DMS53 (cell line): ENCODE data around the gene NDFIP2.
A peak's percentile ranks its signal among the peaks of the same experiment; 100 is the strongest.
"Not testable (repeated sequence)": the region's sequence is repeated elsewhere in the genome, so short reads cannot be mapped to it uniquely, and the experiment has no call there.

Source experiments
- DNase-seq: peaks from one replicate; lab custom pipeline; 2025; lab: John Stamatoyannopoulos, UW

The NDFIP2 gene

DNA sequence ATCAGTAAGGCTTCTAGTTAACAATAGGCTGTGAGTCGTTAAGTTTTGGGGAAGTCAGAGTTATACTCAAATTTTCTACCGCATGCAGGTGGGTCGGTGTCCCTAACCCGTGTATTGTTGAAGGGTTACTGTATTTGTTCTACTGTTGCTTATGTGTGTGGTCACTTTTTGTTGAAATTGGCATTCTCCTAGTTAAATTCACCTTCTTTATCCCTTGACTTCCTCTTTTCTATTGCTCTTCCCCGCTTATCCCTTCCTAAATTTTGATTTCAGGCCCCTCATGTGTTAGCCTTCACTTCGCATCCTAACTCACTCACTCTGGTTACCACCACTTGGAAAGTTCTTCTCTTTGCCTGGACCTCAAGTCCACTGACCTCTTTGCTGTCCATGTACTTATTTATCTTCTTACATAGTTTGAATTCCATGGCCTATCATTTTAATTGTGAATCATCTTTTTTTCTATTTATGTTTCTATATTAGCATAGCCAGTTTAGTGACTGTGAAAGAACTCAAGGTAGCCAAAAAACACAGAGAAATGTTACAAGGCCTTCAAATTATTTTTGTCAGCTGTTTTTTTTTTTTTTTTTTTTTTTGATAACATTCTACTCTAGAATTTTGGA lies 52.9 kb downstream of the NDFIP2 start:
- DNase-seq: no peak

DNA sequence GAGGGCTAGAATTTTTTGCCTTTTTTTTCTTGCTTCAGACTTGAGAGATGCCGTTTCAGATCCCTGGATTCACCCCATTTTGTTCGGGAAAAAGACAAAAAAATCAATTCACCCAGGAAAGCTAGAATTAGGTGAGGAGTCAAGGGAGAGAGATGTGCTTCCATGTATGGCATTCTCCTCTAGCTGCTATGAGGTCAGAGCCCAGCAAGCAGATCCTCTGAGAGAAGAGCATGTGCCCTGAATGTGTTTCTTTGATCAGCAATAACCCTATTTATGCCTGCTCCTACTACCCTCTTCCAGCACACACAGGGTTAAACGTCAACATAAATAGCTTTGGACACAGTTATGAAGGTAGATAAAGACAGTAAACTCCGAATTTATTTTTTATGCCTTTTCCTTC lies 53.6 kb downstream of the NDFIP2 start:
- DNase-seq: no peak

DNA sequence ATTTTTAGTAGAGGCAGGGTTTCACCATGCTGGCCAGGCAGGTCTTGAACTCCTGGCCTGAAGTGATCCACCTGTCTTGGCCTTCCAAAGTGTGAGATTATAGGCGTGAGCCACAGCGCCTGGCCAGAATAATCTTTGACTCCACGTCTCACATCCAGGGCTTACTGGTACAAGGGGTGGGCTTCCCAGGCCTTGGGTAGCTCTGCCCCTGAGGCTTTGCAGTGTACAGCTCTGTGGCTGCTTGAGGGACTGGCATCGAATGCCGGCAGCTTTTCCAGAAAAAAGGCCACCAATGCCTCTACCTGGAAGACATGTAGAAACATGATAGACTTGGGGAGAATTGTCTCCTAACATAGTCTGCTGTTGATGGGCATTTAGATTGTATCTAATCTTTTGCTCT lies 57.8 kb downstream of the NDFIP2 start:
- DNase-seq: no peak

DNA sequence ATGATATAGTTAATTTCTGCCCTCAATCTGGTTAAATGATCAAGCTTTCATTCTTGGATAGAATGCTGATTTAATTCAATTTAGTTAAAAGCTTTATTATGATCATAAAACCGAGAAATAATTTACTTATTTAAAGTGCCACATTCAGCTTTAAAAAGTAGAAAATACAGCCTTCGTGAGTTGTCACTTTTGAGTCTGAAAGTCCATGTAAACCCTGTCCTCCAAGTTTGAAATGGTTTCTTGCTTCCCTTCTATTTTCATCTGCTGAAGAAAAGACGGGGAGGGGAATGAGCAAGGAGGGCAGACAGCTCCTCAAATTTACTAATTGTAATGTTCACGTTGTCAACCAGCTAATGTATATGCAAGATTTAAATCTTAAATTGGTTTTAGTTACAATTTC lies 59.5 kb downstream of the NDFIP2 start:
- no peak for DNase-seq

DNA sequence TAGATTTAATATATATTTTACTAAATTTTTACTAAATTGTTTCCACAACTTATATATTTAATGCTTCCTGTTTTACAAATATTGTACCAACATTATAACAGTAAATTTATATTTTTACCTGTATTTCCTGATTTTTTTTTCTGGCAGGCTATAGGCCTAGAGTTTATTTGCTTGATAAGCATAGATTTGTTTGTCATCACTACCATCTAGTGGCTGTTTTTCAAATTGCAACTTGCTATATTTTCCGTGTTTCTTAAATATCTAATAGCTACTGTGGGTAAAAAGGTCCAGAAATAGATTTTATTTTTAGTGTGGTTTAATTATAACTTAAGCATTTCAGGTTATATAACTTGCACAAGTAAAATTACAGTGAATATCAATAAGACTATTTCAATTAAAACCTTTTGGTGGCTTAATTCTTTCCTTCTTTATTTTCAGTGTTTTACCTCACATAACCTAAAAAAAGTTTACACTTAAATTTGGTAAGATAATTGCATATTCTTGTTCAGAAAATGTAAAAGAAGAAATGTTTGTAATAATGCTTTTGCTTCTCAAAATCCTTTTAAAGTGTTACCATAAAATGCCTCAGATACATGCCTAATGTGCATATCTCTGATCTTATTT lies 60.6 kb downstream of the NDFIP2 start:
- peak; percentile 50 for DNase-seq

DNA sequence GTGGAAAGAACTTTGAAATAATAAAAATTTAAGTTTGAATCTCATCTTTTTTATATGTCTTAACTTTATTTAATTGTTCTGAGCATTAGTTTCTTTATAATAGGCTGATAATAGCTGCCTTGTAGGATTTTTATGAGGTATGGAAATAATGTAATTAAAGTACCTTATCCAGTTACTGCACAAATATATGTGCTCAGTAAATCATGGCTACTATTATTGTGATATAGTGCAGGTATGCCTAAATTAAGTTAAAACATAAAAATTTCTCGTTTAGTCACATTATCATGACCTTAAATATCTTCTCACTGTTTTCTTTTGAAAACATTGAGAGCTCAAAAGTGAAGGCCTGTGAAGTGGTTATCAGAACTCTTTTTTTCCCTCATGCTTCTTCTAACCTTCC lies 62.9 kb downstream of the NDFIP2 start:
- DNase-seq: no peak

GRCh38 chr13:79547211-79548195 lies 66.5 kb downstream of the NDFIP2 start:
- DNase-seq: no peak

DNA sequence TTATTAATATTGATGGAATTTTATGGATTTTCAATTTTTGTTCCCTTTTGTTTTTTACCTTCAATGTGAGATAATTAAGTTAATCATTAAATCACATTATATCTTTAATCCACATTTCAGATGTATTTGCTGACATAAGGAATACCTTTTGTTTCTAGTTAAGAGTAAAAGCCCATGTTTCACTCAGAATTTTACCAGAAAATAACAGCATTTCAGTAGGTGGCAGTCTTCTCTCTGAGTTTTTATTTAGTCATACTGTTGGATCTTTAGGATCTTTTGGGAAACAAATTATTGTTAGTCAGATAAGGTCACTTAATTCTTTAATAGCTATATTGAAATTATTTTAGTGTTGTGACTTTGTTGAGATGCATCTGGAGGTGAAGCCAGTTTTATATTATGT lies 67.9 kb downstream of the NDFIP2 start:
- no peak for DNase-seq

DNA sequence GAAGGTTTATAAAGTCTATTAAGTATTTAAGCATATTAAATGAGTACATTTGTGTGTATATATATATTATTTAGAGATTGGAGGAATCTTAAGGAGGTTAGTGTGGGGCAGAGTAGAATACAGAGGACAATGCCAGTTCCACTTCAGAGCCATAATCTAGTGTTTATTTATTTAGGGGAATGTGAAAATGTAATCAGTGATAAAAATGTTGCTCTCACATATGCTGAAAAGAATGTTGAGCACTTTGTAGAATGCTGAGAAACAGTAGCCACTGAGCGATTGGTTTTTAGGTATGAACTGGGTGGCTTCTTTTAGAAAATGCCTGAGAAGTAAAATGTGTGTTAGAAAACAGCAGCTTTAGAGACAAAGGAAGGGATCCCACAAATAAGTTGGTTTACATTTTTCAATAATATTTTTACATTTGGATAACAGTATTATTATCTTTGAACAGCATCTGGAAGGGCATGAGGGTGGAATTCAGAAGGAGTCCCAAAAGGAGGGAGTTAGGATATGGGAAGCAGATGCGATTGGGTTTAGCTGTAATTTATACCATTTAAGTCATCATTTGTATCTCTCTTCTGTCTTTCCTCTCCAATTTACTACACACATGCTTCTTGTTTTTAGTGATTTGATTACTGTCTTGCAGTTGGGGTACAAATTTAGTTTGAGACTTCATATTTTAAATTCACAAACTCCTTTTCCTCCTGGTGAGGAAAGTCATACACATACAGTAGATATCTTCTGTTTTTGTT lies 68.6 kb downstream of the NDFIP2 start:
- no peak for DNase-seq

DNA sequence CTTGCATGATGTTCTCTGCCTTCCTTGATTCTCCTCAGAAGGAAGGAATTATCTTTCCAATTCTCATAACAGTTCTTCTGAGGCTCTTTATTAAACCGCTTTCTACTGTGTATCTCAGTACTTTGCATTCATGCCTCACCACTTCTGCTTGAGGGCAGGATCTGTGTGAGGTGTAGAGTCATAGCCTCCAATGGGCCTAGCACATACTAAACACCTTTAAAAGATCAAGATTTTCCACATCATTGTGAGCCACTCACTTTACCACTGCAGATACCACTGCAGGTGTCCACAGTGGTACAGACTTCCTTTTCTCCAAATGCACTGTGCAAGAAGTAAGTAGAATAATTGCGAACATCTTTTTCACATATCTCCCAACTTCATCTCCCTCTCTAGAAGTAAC lies 76.7 kb downstream of the NDFIP2 start:
- no peak for DNase-seq

DNA sequence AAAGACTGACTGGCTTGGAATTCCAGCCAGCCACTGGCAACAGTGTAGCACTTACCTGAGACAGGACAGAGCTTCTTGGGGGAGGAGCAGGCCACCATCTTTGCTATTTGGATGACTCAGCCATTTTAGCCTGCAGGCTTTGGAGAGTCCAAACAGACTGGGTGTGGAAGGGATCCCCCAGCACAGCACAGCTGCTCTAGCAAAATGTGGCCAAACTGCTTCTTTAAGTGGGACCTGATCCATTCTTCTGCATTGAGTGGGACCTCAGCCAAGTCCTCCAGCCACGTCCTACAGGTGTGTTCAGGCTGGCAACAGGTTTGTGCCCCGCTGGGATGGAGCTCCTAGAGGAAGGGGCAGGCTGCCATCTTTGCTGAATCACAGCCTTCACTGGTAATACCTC lies 80.0 kb downstream of the NDFIP2 start:
- peak; percentile 1 for DNase-seq

- DNase-seq: no peak
These were observed 81.6 kb downstream of the NDFIP2 start for GRCh38 chr13:79562557-79562956.

GRCh38 chr13:79566118-79566517 lies 85.2 kb downstream of the NDFIP2 start:
- DNase-seq: no peak

DNA sequence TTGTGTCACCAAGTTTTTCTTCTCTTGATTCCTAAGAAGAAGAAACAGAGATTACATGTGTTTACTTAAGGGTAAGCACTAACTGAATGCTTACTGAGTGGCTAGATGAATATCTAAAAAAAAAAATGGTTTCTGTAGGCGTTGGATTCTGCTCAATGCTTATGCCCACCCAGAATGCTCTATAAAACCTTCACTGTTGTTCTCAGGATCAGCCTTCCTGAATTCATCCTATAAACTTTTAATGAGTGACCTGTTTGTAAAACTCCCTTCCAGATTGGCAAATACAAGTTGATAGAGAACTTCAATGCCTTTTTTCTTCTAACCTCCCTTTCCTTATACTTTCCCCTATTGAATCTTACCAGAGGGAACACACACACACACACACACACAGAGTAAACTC lies 90.2 kb downstream of the NDFIP2 start:
- DNase-seq: no peak

- DNase-seq: not testable (repeated sequence)
These were observed 92.9 kb downstream of the NDFIP2 start for GRCh38 chr13:79573892-79574291.

DNA sequence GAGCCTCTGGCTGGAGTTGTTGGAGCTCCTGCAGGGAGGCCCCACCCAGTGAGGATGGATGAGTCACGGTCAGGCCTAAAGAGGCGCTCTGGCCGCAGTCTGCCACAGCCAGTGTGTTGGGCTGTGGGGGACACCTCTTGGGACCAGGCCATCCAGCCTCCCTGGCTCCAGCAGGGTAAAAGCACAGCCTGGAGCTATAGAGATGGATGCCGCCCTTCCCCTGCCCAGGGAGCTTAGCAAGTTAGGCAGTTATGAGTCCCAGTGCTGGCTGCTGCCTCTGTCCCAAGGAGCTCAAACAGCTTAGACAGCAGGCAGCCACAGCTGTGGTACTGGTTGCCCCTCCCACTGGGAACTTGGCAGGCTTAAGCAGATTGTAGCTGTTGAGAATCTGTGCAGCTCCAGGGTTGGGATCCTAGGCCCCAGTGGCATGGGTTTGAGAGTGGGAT lies 100.9 kb downstream of the NDFIP2 start:
- no peak for DNase-seq

- DNase-seq: no peak
These were observed 101.9 kb downstream of the NDFIP2 start for GRCh38 chr13:79582896-79583295.

DNA sequence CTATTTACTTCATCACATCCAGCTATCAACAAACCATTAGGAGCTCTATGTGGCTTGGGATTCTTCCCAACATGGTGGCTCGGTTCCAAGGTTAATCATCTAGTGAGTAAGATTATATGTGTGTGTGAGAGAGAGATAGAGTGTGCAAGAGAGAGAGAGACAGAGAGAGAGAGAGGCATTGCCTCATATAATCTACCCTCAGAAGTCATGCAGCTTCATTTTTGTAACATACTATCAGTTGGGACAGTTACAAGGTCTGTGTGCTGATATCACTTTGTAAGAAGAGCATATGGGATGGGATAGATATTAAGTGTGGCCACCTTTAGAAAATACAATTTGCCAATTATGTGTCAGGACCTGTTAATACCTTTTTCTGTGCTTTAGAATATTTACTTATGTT lies 104.1 kb downstream of the NDFIP2 start:
- DNase-seq: no peak

DNA sequence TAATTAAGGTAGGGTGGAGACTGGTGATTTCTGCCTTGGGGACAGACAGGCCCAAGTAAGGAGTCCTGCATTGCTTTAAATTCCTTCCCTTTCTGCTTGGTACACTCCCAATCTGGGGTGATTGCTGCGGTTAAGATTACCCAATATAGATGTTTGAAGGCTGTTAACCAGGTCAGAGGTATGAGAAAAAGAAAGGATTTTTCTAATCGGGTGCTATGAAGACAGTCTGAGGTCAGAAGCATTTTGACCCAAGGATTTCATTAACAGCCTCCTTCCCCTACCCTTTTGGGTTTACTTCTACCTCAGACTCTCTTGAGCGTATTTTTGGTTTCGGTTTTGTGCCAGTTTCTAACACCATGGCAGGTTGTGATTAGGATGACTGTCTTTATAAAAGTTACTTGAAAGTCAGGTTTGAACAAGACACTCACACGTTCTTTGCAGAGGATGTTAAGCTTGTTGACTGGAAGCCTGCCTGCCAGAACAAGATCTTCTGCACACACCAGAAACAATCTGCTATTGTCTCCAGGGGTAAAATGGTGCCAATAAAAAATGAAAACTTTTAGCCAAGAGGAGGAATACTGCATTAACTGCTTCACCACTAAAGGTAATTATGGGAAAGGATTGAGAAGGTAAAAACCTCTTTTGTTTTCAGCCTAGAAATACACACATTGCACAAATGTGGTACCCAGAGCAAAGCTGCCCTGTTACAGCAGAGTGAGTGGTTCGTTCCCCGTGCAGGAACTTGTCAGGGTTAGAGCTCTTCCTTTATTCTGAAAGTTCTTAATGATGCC lies 108.8 kb downstream of the NDFIP2 start:
- no peak for DNase-seq

GRCh38 chr13:79590394-79590676 lies 109.4 kb downstream of the NDFIP2 start:
- DNase-seq: no peak

- DNase-seq: no peak
These were observed 110.5 kb downstream of the NDFIP2 start for GRCh38 chr13:79591493-79591892.

DNA sequence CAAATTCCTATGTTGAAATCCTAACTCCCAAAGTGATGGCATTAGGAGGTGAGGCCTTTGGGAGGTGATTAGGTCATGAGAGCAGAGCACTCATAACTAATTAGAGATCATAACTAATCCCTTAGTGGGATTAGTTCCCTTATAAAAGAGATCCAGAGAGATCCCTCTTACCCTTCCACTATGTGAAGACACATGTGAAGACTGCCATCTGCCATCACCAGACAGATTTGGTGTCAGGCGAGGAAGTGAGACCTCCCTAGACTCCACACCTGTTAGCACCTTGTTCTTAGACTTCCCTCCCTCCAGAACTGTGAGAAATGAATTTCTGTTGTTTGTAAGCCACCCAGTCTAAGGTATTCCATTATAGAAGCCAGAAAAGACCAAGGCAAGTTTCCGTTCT lies 112.2 kb downstream of the NDFIP2 start:
- DNase-seq: no peak
